ENCODE results near the gene EPHA1.

DNA sequence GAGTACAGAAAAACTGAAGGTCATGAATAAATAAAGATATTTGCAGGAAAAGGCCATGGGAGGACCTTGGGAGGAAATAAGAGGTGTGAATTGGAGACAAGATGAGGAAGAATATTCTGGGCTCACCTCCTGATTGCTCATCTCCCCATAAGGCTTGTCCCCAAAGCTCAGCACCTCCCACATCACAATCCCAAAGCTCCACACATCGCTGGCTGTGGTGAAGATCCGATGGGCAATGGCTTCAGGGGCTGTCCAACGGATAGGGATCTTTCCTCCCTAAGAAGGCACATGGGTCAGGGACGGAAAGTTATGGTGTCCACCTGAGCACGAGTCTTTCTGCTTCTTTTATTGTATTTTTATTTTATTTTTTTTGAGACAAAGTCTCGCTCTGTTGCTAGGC, 14.6 kb downstream of the EPHA1 start:
- TF ChIP-seq, protein P1, sequence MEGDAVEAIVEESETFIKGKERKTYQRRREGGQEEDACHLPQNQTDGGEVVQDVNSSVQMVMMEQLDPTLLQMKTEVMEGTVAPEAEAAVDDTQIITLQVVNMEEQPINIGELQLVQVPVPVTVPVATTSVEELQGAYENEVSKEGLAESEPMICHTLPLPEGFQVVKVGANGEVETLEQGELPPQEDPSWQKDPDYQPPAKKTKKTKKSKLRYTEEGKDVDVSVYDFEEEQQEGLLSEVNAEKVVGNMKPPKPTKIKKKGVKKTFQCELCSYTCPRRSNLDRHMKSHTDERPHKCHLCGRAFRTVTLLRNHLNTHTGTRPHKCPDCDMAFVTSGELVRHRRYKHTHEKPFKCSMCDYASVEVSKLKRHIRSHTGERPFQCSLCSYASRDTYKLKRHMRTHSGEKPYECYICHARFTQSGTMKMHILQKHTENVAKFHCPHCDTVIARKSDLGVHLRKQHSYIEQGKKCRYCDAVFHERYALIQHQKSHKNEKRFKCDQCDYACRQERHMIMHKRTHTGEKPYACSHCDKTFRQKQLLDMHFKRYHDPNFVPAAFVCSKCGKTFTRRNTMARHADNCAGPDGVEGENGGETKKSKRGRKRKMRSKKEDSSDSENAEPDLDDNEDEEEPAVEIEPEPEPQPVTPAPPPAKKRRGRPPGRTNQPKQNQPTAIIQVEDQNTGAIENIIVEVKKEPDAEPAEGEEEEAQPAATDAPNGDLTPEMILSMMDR (IDR thresholded peaks at IDR 0.05), result no peak
- no peak for TF ChIP-seq POLR2A (IDR thresholded peaks at IDR 0.05)

Data from adrenal gland (tissue), 5 donors.